Measurements from ENCODE around the gene AEBP2.
"Not testable (repeated sequence)": the region's sequence is repeated elsewhere in the genome, so short reads cannot be mapped to it uniquely, and the experiment has no call there.

AEBP2 gene

GRCh38 chr12:19548834-19549233 lies 109.5 kb downstream of the AEBP2 start:
- in situ Hi-C loops (cut with MboI; ENCODE audit: low sequenced_read_pairs, unreplicated experiment): no loop called here
- no peak for DNase-seq (ENCODE audit: low spot score)
- no peak for TF ChIP-seq CTCF (IDR thresholded peaks at IDR 0.05; ENCODE audit: borderline replicate concordance, control extremely low read depth, extremely low read depth, insufficient read depth, missing control alignments)

GRCh38 chr12:19550626-19551025 lies 111.3 kb downstream of the AEBP2 start:
- DNase-seq (ENCODE audit: low spot score): no peak
- no peak for TF ChIP-seq CTCF (IDR thresholded peaks at IDR 0.05; ENCODE audit: borderline replicate concordance, control extremely low read depth, extremely low read depth, insufficient read depth, missing control alignments)
- in situ Hi-C loops (cut with MboI; ENCODE audit: low sequenced_read_pairs, unreplicated experiment): no loop called here

GRCh38 chr12:19552441-19553097 lies 113.3 kb downstream of the AEBP2 start:
- in situ Hi-C loops (cut with MboI; ENCODE audit: low sequenced_read_pairs, unreplicated experiment); DNase-seq (ENCODE audit: low spot score): not testable (repeated sequence)

GRCh38 chr12:19553175-19553574 lies 113.9 kb downstream of the AEBP2 start:
- in situ Hi-C loops (cut with MboI; ENCODE audit: low sequenced_read_pairs, unreplicated experiment): no loop called here
- no peak for TF ChIP-seq CTCF (IDR thresholded peaks at IDR 0.05; ENCODE audit: borderline replicate concordance, control extremely low read depth, extremely low read depth, insufficient read depth, missing control alignments)
- DNase-seq (ENCODE audit: low spot score): no peak

- DNase-seq (ENCODE audit: low spot score): no peak
- in situ Hi-C loops (cut with MboI; ENCODE audit: low sequenced_read_pairs, unreplicated experiment): no loop called here
- no peak for TF ChIP-seq CTCF (IDR thresholded peaks at IDR 0.05; ENCODE audit: borderline replicate concordance, control extremely low read depth, extremely low read depth, insufficient read depth, missing control alignments)
Measured at GRCh38 chr12:19561411-19561961, 122.2 kb downstream of the AEBP2 start.
